ENCODE data around the gene LRP2.
"Not testable (repeated sequence)": the region's sequence is repeated elsewhere in the genome, so short reads cannot be mapped to it uniquely, and the experiment has no call there.

DNA sequence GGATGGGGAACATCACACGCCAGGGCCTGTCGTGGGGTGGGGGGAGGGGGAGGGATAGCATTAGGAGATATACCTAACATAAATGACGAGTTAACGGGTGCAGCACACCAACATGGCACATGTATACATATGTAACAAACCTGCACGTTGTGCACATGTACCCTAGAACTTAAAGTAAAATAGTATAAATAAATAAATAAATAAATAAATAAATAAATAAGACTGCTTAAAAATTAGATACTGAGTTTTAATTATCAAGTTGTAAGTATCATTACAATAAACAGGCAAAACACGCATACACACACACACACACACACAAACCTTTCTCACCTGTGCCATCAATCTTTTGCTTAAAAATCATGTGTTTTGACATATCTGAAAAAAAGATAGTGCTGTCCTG is 91.8 kb downstream of the LRP2 start:
- TF ChIP-seq, protein P1, sequence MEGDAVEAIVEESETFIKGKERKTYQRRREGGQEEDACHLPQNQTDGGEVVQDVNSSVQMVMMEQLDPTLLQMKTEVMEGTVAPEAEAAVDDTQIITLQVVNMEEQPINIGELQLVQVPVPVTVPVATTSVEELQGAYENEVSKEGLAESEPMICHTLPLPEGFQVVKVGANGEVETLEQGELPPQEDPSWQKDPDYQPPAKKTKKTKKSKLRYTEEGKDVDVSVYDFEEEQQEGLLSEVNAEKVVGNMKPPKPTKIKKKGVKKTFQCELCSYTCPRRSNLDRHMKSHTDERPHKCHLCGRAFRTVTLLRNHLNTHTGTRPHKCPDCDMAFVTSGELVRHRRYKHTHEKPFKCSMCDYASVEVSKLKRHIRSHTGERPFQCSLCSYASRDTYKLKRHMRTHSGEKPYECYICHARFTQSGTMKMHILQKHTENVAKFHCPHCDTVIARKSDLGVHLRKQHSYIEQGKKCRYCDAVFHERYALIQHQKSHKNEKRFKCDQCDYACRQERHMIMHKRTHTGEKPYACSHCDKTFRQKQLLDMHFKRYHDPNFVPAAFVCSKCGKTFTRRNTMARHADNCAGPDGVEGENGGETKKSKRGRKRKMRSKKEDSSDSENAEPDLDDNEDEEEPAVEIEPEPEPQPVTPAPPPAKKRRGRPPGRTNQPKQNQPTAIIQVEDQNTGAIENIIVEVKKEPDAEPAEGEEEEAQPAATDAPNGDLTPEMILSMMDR (IDR thresholded peaks at IDR 0.05; ENCODE audit: borderline replicate concordance, extremely low read depth, low read length, poor library complexity, severe bottlenecking), result not testable (repeated sequence)
- TF ChIP-seq EZH2 (IDR thresholded peaks at IDR 0.05; ENCODE audit: borderline replicate concordance, low read depth, low read length, severe bottlenecking), result not testable (repeated sequence)

All from DND-41 (cell line).